Measurements from ENCODE around the gene ANK3. TPM values are rescaled to one million over a fixed set of nuclear protein-coding genes. Genes with fewer than 3 reads are reported as not detected.

ANK3 gene
- total and polyA plus RNA-seq, 7 donors, result 11.6 to 170 (median 94.2) TPM

GRCh38 chr10:60422809-60423208, 33.1 kb upstream of the ANK3 start:
- 89 to 91% (median 89%) methylated on average over 5 of the region's 5 CpGs for WGBS, 3 donors
- no peaks in the 10 kb centered on the region for H3K36me3 ChIP-seq (ENCODE audit: insufficient read depth in 1 of 2, low read depth in 1 of 2)
- intact Hi-C loops (cut with DNase I), result no loop called here

GRCh38 chr10:60420991-60421894, 31.6 kb upstream of the ANK3 start:
- no peaks in the 10 kb centered on the region for H3K9me3 ChIP-seq
- ATAC-seq (no peak), DNase-seq (no peak)
- peaks cover 4% of the 10 kb centered on the region for H3K4me1 ChIP-seq
- H3K4me3 ChIP-seq, result no peak overlapping the region
- 86 to 94% (median 88%) methylated on average over 5 of the region's 5 CpGs for WGBS, 3 donors
- H3K36me3 ChIP-seq (ENCODE audit: insufficient read depth in 1 of 2, low read depth in 1 of 2), result no peaks in the 10 kb centered on the region
- no peaks in the 10 kb centered on the region for H3K27me3 ChIP-seq (ENCODE audit: insufficient read depth in 3 of 3, low read length in 2 of 3)
- no peak overlapping the region for H3K27ac ChIP-seq
- intact Hi-C loops (cut with DNase I), result no loop called here
- no peak for TF ChIP-seq CTCF (IDR thresholded peaks at IDR 0.05)

More at GRCh38 chr10:60422809-60423208, 33.1 kb upstream of the ANK3 start:
- H3K27me3 ChIP-seq (ENCODE audit: insufficient read depth in 3 of 3, low read length in 2 of 3), result no peaks in the 10 kb centered on the region
- H3K4me1 ChIP-seq, result peaks cover 7% of the 10 kb centered on the region
- ATAC-seq (no peak), DNase-seq (no peak)
- no peak for TF ChIP-seq CTCF (IDR thresholded peaks at IDR 0.05)
- no peaks in the 10 kb centered on the region for H3K9me3 ChIP-seq
- no peak overlapping the region for H3K4me3 ChIP-seq
- H3K27ac ChIP-seq, result no peak overlapping the region

- no peaks in the 10 kb centered on the region for H3K27me3 ChIP-seq (ENCODE audit: insufficient read depth in 3 of 3, low read length in 2 of 3)
- no peak overlapping the region for H3K27ac ChIP-seq
- intact Hi-C loops (cut with DNase I), result no loop called here
- ATAC-seq, result no peak
- DNase-seq, result no peak
- H3K9me3 ChIP-seq, result no peaks in the 10 kb centered on the region
- no peak for TF ChIP-seq CTCF (IDR thresholded peaks at IDR 0.05)
- no peak overlapping the region for H3K4me3 ChIP-seq
- no peaks in the 10 kb centered on the region for H3K36me3 ChIP-seq (ENCODE audit: insufficient read depth in 1 of 2, low read depth in 1 of 2)
- H3K4me1 ChIP-seq, result peaks cover 5% of the 10 kb centered on the region
These were observed 29.6 kb upstream of the ANK3 start for GRCh38 chr10:60419249-60419648.

GRCh38 chr10:60417901-60418300, 28.2 kb upstream of the ANK3 start:
- no peaks in the 10 kb centered on the region for H3K36me3 ChIP-seq (ENCODE audit: insufficient read depth in 1 of 2, low read depth in 1 of 2)
- WGBS, 3 donors, result 70 to 84% (median 79%) methylated on average over 1 of the region's 1 CpG
- H3K27me3 ChIP-seq (ENCODE audit: insufficient read depth in 3 of 3, low read length in 2 of 3), result no peaks in the 10 kb centered on the region
- DNase-seq (no peak), ATAC-seq (peak in 3 of 4 donors; percentile 58 to 76 (median 74))
- H3K4me1 ChIP-seq, result peaks cover 14% of the 10 kb centered on the region
- H3K4me3 ChIP-seq, result no peak overlapping the region
- intact Hi-C loops (cut with DNase I), result no loop called here
- H3K9me3 ChIP-seq, result no peaks in the 10 kb centered on the region
- H3K27ac ChIP-seq, result no peak overlapping the region
- TF ChIP-seq CTCF (IDR thresholded peaks at IDR 0.05), result no peak

Data from psoas muscle (tissue), 8 donors.